ENCODE measurements around the gene TNRC18.

Gene TNRC18

GRCh38 chr7:5430612-5430947, 6.9 kb upstream of the TNRC18 start:
- no peak overlapping the region for H3K4me3 ChIP-seq (ENCODE audit: low read length)
- H3K4me1 ChIP-seq (ENCODE audit: control insufficient read depth, insufficient read depth, low read length): peaks cover 7% of the 10 kb centered on the region
- H3K27ac ChIP-seq (ENCODE audit: low read depth, low read length): peak overlapping the region; percentile 99
- no peaks in the 10 kb centered on the region for H3K27me3 ChIP-seq (ENCODE audit: control insufficient read depth, insufficient read depth, low read length)
- H3K9ac ChIP-seq (ENCODE audit: low read length): no peak overlapping the region
- H3K36me3 ChIP-seq (ENCODE audit: control insufficient read depth, insufficient read depth, low read length): peaks cover 2% of the 10 kb centered on the region

- Histone ChIP-seq H3K9ac (ENCODE audit: low read length) (peak overlapping the region; percentile 64), H3K27ac (ENCODE audit: low read depth, low read length) (peak overlapping the region; percentile 99), H3K4me1 (ENCODE audit: control insufficient read depth, insufficient read depth, low read length) (peaks cover 7% of the 10 kb centered on the region), H3K4me3 (ENCODE audit: low read length) (peak overlapping the region; percentile 98), H3K27me3 (ENCODE audit: control insufficient read depth, insufficient read depth, low read length) (no peaks in the 10 kb centered on the region), H3K36me3 (ENCODE audit: control insufficient read depth, insufficient read depth, low read length) (peaks cover 2% of the 10 kb centered on the region)
Measured at GRCh38 chr7:5429857-5430611, 6.4 kb upstream of the TNRC18 start.

- H3K4me1 ChIP-seq (ENCODE audit: control insufficient read depth, insufficient read depth, low read length): peaks cover 7% of the 10 kb centered on the region
- H3K27me3 ChIP-seq (ENCODE audit: control insufficient read depth, insufficient read depth, low read length): no peaks in the 10 kb centered on the region
- H3K27ac ChIP-seq (ENCODE audit: low read depth, low read length): peak overlapping the region; percentile 99
- peak overlapping the region; percentile 64 for H3K9ac ChIP-seq (ENCODE audit: low read length)
- H3K4me3 ChIP-seq (ENCODE audit: low read length): peak overlapping the region; percentile 98
- peaks cover 2% of the 10 kb centered on the region for H3K36me3 ChIP-seq (ENCODE audit: control insufficient read depth, insufficient read depth, low read length)
Measured at GRCh38 chr7:5429253-5429856, 5.7 kb upstream of the TNRC18 start.

GRCh38 chr7:5428478-5429252, 5.0 kb upstream of the TNRC18 start:
- H3K36me3 ChIP-seq (ENCODE audit: control insufficient read depth, insufficient read depth, low read length): peaks cover 2% of the 10 kb centered on the region
- H3K4me1 ChIP-seq (ENCODE audit: control insufficient read depth, insufficient read depth, low read length): peaks cover 7% of the 10 kb centered on the region
- peak overlapping the region; percentile 99 for H3K27ac ChIP-seq (ENCODE audit: low read depth, low read length)
- H3K4me3 ChIP-seq (ENCODE audit: low read length): peak overlapping the region; percentile 98
- no peaks in the 10 kb centered on the region for H3K27me3 ChIP-seq (ENCODE audit: control insufficient read depth, insufficient read depth, low read length)
- peak overlapping the region; percentile 64 for H3K9ac ChIP-seq (ENCODE audit: low read length)

- Histone ChIP-seq H3K4me1 (ENCODE audit: control insufficient read depth, insufficient read depth, low read length) (peaks cover 7% of the 10 kb centered on the region), H3K27ac (ENCODE audit: low read depth, low read length) (peak overlapping the region; percentile 99), H3K9ac (ENCODE audit: low read length) (peak overlapping the region; percentile 93), H3K27me3 (ENCODE audit: control insufficient read depth, insufficient read depth, low read length) (no peaks in the 10 kb centered on the region), H3K4me3 (ENCODE audit: low read length) (peak overlapping the region; percentile 98), H3K36me3 (ENCODE audit: control insufficient read depth, insufficient read depth, low read length) (no peaks in the 10 kb centered on the region)
Measured at GRCh38 chr7:5426226-5426475, 2.5 kb upstream of the TNRC18 start.

DNA sequence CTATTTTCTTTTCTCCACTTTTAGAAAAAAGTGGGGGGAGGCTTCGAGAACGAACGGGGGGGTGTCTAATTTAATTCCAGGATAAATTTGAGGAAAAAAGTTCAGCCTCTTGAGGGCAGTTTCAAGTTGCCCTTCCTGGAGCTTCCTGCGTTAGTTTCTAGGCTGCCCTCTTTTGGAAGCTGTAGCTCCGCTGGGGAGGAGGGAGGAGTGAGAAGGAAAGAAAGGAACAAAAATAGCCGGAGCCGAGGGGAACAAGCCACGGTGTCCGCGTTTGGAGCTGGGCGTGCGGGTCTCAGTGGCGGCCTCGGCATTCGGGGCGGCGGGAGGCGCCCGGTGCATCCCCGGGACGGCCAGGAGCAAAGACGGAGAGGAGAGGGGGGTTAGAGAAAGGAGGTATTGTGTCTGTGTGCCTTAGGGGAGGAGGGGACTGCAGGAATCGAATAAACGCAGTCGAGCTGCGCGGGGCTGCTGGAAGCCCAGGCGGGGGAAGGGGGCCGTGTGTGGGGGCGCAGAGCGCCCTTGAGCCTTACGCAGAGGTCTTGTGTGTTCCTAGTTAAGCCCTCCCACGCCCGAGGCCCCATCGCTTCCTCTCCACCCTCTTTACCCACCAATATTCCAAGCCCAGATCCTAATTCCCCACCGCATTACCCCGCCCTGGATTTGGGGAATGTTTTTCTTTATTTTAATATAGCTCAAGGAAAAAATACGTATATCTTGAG, 2.0 kb upstream of the TNRC18 start:
- Histone ChIP-seq H3K9ac (ENCODE audit: low read length) (peak overlapping the region; percentile 93), H3K27me3 (ENCODE audit: control insufficient read depth, insufficient read depth, low read length) (no peaks in the 10 kb centered on the region), H3K4me1 (ENCODE audit: control insufficient read depth, insufficient read depth, low read length) (peaks cover 7% of the 10 kb centered on the region), H3K4me3 (ENCODE audit: low read length) (peak overlapping the region; percentile 98), H3K27ac (ENCODE audit: low read depth, low read length) (peak overlapping the region; percentile 99), H3K36me3 (ENCODE audit: control insufficient read depth, insufficient read depth, low read length) (no peaks in the 10 kb centered on the region)

- H3K9ac ChIP-seq (ENCODE audit: low read length): peak overlapping the region; percentile 93
- H3K4me1 ChIP-seq (ENCODE audit: control insufficient read depth, insufficient read depth, low read length): peaks cover 5% of the 10 kb centered on the region
- no peaks in the 10 kb centered on the region for H3K27me3 ChIP-seq (ENCODE audit: control insufficient read depth, insufficient read depth, low read length)
Measured at GRCh38 chr7:5424749-5425506, 1.3 kb upstream of the TNRC18 start.

GRCh38 chr7:5423976-5424748, 528 bp upstream of the TNRC18 start:
- Histone ChIP-seq H3K4me1 (ENCODE audit: control insufficient read depth, insufficient read depth, low read length) (no peaks in the 10 kb centered on the region), H3K27ac (ENCODE audit: low read depth, low read length) (peak overlapping the region; percentile 99), H3K27me3 (ENCODE audit: control insufficient read depth, insufficient read depth, low read length) (no peaks in the 10 kb centered on the region)

More at GRCh38 chr7:5424749-5425506, 1.3 kb upstream of the TNRC18 start:
- Histone ChIP-seq H3K4me3 (ENCODE audit: low read length) (peak overlapping the region; percentile 98), H3K27ac (ENCODE audit: low read depth, low read length) (peak overlapping the region; percentile 99), H3K36me3 (ENCODE audit: control insufficient read depth, insufficient read depth, low read length) (no peaks in the 10 kb centered on the region)

DNA sequence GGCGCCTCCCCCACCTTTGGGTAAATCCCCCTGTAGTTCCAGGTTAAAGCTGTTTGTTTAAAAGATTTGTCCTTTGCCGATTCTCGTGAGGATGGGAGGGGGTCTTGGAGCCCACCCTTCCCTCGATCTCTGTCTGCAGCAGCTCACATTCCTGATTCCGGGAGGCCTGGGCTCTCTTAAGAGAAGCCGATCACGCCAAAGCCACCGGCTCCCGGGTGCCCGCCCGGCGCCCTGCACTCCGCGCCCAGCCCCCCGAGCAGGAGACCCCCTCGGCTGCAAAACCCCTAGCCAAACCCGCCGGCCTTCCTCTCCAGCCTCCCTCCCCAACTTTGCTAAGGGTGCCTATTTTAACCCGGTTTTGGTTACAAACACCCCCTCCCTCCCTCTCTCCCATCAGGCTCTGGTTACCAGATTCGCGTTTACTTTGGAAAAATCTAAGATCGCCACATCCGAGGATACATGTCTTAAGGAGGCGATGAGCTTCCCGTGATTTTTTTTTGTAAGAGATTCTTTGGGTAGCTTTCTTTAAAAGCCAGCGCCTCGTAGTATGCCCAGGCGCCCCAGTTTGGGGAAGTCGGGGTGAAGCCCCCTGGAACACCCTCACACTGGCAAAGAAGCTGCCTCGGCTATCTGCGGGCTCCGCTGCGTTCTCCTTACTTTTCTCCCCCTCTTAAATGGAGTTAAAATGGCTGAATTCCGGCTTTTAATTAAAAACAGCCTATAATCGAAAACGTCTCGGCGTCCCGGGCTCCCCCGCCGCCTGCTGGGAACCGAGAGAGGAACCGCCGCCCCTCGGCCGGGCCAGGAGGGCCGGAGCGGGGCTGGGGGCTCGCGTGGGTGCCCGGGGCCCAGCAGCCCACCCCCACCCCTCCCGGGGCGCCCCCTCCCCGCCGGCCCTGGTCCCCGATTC, 983 bp downstream of the TNRC18 start:
- peak overlapping the region; percentile 82 for H3K9ac ChIP-seq (ENCODE audit: low read length)
- H3K4me3 ChIP-seq (ENCODE audit: low read length): peak overlapping the region; percentile 76
- H3K27ac ChIP-seq (ENCODE audit: low read depth, low read length): peak overlapping the region; percentile 96
- peaks cover 2% of the 10 kb centered on the region for H3K27me3 ChIP-seq (ENCODE audit: control insufficient read depth, insufficient read depth, low read length)
- no peaks in the 10 kb centered on the region for H3K36me3 ChIP-seq (ENCODE audit: control insufficient read depth, insufficient read depth, low read length)
- H3K4me1 ChIP-seq (ENCODE audit: control insufficient read depth, insufficient read depth, low read length): peaks cover 9% of the 10 kb centered on the region

More at GRCh38 chr7:5423976-5424748, 528 bp upstream of the TNRC18 start:
- peak overlapping the region; percentile 93 for H3K9ac ChIP-seq (ENCODE audit: low read length)
- H3K36me3 ChIP-seq (ENCODE audit: control insufficient read depth, insufficient read depth, low read length): no peaks in the 10 kb centered on the region
- H3K4me3 ChIP-seq (ENCODE audit: low read length): peak overlapping the region; percentile 98

DNA sequence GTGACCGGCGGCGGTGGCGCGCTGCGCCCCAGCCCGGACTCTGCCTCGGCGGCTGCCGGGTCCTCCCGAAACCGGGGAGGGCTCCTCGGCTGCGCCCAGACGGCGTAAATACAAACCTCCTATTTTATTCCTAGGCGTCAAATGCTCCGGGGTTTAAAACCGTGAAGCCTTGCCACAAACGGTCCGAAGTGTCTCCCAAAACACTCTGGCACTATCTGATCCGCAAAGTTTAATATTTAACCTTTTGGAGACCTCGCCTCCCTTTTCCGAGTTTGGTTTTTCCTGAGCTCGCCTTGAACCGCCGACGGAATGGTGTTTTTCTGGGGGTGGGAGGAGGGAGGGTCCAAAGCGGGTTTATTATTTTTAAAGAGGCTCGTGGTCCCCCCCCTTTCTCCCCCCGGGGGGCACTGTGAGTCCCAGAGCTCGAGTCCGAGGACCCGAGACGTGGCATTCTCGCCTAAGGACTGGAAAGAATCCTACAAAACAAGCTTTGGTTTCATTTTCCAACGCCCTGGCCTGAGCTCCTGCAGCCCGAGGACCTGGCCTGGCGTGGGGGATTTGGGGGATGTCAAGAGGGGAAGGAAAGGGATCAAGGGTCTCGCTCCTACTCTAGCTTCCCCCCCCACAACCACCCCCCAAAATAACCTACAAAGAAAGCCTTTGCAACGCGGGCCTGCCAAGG, 1.8 kb downstream of the TNRC18 start:
- Histone ChIP-seq H3K4me3 (ENCODE audit: low read length) (peak overlapping the region; percentile 76), H3K36me3 (ENCODE audit: control insufficient read depth, insufficient read depth, low read length) (no peaks in the 10 kb centered on the region), H3K9ac (ENCODE audit: low read length) (peak overlapping the region; percentile 82), H3K27me3 (ENCODE audit: control insufficient read depth, insufficient read depth, low read length) (peaks cover 2% of the 10 kb centered on the region), H3K27ac (ENCODE audit: low read depth, low read length) (peak overlapping the region; percentile 96), H3K4me1 (ENCODE audit: control insufficient read depth, insufficient read depth, low read length) (peaks cover 9% of the 10 kb centered on the region)

Data from rectal smooth muscle tissue (tissue), 1 donor.